Brain microvascular endothelial cell (primary cell): ENCODE data around the gene APOA1.

Experiments
- DNase-seq: peaks from one replicate; pipeline ENCODE4 v3.0.0-alpha.2; 2020
- H3K27ac ChIP-seq: fragments of 250-450 bp; sonication (Bioruptor Pico); 2 replicates; pipeline ENCODE4 v1.5.1; 2020; ENCODE audit warnings: mild to moderate bottlenecking, moderate library complexity
- H3K27me3 ChIP-seq: fragments of 250-450 bp; sonication (Bioruptor Pico); replicated peaks from 2 replicates; pipeline ENCODE4 v1.5.1; 2020; ENCODE audit warnings: mild to moderate bottlenecking
- H3K36me3 ChIP-seq: fragments of 250-450 bp; sonication (Bioruptor Pico); replicated peaks from 2 replicates; pipeline ENCODE4 v1.5.1; 2020; ENCODE audit warnings: mild to moderate bottlenecking
- H3K4me3 ChIP-seq: 2 replicates; pipeline ENCODE4 v1.5.1; 2011; ENCODE audit warnings: low read depth, mild to moderate bottlenecking, control low read depth, low read length, moderate library complexity
- CTCF ChIP-seq: IDR thresholded peaks from 2 replicates; pipeline ENCODE4 v1.5.1; 2011; ENCODE audit warnings: low read depth, mild to moderate bottlenecking, moderate library complexity, low read length, control low read depth, inconsistent platforms; ENCODE audit errors: missing control alignments
- in situ Hi-C: cut with HindIII; loops from 2 replicates; pipeline ENCODE4 v1.10.0; 2017; ENCODE audit warnings: low sequenced_read_pairs, low pct_ligation_motif_present

APOA1 gene

GRCh38 chr11:116832350-116833290, 4.8 kb downstream of the APOA1 start:
- DNase-seq, result no peak
- in situ Hi-C loops, result no loop called here
- no peak overlapping the region for H3K27ac ChIP-seq
- no peak for TF ChIP-seq CTCF
- no peaks in the 10 kb centered on the region for H3K36me3 ChIP-seq
- no peaks in the 10 kb centered on the region for H3K27me3 ChIP-seq
- no peak overlapping the region for H3K4me3 ChIP-seq

GRCh38 chr11:116831790-116832349, 5.6 kb downstream of the APOA1 start:
- no peak for DNase-seq
- Histone ChIP-seq H3K27me3 (no peaks in the 10 kb centered on the region), H3K36me3 (no peaks in the 10 kb centered on the region), H3K4me3 (no peak overlapping the region), H3K27ac (no peak overlapping the region)
- no peak for TF ChIP-seq CTCF
- in situ Hi-C loops, result no loop called here

- H3K27me3 ChIP-seq, result no peaks in the 10 kb centered on the region
Measured at GRCh38 chr11:116830184-116830912, 7.1 kb downstream of the APOA1 start.

GRCh38 chr11:116829525-116830183, 7.8 kb downstream of the APOA1 start, which contains the start of gene APOC3:
Gene APOC3 (plus strand): TSS chr11:116829907. CDS start chr11:116830583, 676 bp downstream.
- in situ Hi-C loops, result no loop called here
- DNase-seq, result no peak
- no peak within 1 kb of the TSS for H3K4me3 ChIP-seq
- H3K27ac ChIP-seq, result no peak within 1 kb of the TSS
- H3K36me3 ChIP-seq, result no peaks in the 10 kb centered on the region
- no peak for TF ChIP-seq CTCF
- no peaks in the 10 kb centered on the region for H3K27me3 ChIP-seq

More at GRCh38 chr11:116830184-116830912, 7.1 kb downstream of the APOA1 start:
- no peak for DNase-seq
- in situ Hi-C loops, result no loop called here
- H3K27ac ChIP-seq, result no peak overlapping the region
- TF ChIP-seq CTCF, result no peak
- H3K4me3 ChIP-seq, result no peak overlapping the region
- no peaks in the 10 kb centered on the region for H3K36me3 ChIP-seq

- Histone ChIP-seq H3K4me3 (no peak overlapping the region), H3K27ac (no peak overlapping the region), H3K36me3 (no peaks in the 10 kb centered on the region), H3K27me3 (no peaks in the 10 kb centered on the region)
- in situ Hi-C loops, result no loop called here
- TF ChIP-seq CTCF, result no peak
- DNase-seq, result no peak
Measured at GRCh38 chr11:116828632-116829524, 8.5 kb downstream of the APOA1 start.
